GM12865 (cell line): Measurements from ENCODE around the gene PLEKHG5.
A peak's percentile ranks its signal among the peaks of the same experiment; 100 is the strongest.

Experiments
- DNase-seq: peaks from one replicate; pipeline ENCODE4 v3.0.0; 2010; ENCODE audit warnings: low read depth
- H3K4me3 ChIP-seq: 2 replicates; pipeline ENCODE4 v1.5.1; 2011; ENCODE audit warnings: mild to moderate bottlenecking, low read depth, low read length, control low read depth
- TF ChIP-seq, protein P1 (sequence below): IDR thresholded peaks from 2 replicates; pipeline ENCODE4 v1.5.1; 2011; ENCODE audit warnings: low read length, control low read depth, low read depth, inconsistent platforms; ENCODE audit not compliant: insufficient read depth; ENCODE audit errors: missing control alignments

PLEKHG5 gene

DNA sequence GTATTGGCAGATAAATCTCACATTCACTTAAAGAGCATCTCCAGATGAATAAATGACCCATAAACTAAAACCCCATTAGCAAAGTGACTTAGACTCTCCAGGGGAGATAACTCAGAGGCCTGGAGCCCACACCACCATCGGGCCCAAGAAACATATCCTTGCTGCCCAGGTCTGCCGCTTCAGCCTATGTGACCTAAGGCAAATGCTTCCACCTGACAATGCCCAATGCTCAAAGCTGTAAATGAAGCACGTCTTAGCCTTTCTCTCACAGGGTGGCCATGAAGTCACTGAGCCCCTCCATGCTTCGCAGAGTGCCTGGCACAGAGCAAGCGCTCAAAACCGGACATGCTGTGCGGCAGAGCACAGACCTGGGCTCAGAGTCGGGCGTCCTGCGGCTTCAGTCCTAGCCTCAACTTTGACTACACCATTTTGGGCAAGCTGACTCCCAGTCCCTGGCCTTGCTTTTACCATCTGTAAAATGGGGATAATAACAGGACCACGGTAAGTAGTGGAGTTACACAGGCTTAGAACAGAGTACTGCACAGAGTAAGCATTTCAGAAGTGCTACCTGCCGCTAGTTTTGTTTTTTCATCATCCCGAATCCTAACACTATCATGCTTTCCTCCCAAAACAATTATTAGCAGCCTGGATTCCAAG lies 39.2 kb upstream of the PLEKHG5 start:
- H3K4me3 ChIP-seq: no peak overlapping the region
- TF ChIP-seq, protein P1, sequence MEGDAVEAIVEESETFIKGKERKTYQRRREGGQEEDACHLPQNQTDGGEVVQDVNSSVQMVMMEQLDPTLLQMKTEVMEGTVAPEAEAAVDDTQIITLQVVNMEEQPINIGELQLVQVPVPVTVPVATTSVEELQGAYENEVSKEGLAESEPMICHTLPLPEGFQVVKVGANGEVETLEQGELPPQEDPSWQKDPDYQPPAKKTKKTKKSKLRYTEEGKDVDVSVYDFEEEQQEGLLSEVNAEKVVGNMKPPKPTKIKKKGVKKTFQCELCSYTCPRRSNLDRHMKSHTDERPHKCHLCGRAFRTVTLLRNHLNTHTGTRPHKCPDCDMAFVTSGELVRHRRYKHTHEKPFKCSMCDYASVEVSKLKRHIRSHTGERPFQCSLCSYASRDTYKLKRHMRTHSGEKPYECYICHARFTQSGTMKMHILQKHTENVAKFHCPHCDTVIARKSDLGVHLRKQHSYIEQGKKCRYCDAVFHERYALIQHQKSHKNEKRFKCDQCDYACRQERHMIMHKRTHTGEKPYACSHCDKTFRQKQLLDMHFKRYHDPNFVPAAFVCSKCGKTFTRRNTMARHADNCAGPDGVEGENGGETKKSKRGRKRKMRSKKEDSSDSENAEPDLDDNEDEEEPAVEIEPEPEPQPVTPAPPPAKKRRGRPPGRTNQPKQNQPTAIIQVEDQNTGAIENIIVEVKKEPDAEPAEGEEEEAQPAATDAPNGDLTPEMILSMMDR: no peak
- no peak for DNase-seq

DNA sequence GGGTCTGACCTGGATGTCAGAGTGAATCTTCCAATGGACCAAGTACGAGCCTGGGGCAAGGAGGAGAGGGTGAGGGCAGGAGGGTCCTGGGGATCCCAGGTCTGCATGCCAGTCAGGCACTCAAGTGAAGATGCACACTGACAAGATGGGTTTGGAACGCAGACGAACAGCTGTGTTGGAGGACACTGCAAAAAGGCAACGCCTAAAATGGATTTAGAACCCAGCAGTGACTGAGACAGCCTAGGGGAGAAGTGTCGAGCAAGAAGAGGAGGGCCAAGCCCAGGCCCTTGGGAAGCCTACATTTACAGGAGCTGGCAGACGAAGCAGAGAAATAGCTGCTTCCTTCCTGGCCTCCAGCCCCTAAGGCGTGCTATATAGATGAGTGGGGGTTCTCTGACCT lies 37.0 kb upstream of the PLEKHG5 start:
- DNase-seq: no peak
- H3K4me3 ChIP-seq: no peak overlapping the region
- TF ChIP-seq, protein P1: no peak

DNA sequence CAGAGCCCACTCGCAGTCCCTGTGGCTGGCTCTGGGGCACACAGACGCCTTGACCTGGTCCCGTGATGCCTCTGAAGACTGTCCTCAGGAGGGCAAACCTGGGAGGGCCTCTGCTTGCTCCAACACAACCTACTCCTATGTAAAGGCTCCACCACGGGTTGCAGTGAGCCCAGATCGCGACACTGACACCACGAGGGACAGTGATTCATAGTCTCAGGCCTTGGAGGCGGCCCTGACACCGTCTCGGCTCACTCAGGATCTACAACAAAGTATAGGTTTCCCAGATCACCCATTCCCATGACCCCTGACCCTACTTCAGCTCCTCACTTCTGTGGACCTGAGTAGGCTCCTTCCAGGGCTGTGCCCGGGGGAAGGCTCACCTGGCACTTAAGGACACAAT lies 34.8 kb upstream of the PLEKHG5 start:
- H3K4me3 ChIP-seq: no peak overlapping the region
- TF ChIP-seq, protein P1: no peak
- no peak for DNase-seq

DNA sequence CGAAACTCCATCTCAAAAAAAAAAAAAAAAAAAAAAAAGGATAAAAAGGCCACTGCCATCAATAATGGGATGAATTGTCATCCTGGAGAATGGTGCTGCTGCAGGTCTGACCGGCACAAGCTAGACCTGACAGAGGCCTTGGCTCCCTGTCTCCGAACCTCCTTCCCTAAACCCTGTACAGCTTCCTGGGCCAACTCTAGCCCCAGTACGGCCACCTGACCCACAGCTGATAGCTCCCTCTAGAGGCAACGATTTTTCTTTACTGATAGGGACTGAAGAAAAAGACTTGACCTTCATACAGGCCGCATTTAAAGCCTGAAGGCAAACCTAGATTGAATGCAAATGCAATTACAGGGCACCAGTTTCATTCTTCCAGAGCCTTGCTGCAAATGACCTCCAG lies 32.1 kb upstream of the PLEKHG5 start:
- TF ChIP-seq, protein P1: peak; percentile 29
- peak; percentile 18 for DNase-seq
- no peak overlapping the region for H3K4me3 ChIP-seq

DNA sequence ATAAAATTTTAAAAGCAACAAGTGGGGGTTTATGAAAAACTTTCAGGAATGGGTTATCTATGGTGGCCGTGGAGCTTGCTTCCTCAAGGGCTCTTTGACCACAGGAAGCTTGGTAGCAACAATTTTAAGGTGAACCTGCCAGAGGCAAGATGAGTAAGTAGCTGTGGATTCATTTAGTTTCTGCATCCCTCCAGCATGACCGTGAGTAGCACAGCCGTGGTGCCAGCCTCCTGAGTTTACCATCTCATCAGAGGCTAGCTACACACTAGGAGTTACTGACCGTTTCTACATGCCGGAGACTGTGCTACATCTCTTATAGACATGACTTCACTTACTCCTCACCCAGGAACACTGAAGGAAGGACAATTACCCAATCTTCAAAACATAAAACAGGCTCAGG lies 30.1 kb upstream of the PLEKHG5 start:
- TF ChIP-seq, protein P1: no peak
- no peak for DNase-seq

DNA sequence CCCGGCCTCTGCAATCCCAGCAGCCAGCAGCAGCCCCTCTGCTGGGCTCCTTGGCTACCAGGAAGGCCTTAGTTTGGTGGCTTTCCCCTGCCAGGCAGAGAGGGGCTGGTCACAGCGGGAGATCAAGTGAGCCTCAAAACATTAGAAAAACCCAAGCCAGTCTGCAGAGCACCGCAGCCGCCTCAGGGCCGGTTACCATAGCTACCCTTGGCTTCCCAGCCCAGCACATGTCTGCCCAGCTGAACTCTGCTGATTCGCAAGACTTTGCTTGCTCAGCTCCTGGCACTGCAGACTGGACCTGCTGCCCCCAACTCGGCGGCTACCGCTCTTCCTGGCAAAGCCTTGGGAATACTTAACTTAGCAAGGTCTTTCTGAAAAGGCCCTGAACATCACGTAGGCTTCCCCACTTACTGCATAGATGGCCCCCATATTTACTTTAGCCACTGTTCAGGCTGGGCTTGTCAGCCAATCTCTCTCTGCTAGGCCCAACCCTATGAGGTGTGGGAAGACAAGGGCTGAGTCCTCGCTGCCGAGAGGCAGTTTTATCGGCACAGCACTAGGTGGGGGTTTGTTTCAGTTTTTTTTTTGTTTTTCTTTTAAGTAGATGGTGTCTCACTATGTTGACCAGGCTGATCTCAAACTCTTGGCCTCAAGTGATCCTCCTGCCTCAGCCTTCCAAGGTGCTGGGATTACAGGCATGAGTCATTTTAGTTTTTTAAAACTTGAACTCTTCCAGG lies 28.6 kb upstream of the PLEKHG5 start:
- TF ChIP-seq, protein P1: no peak
- no peak overlapping the region for H3K4me3 ChIP-seq
- DNase-seq: no peak

More for the DNA sequence above, 30.1 kb upstream of the PLEKHG5 start:
- no peak overlapping the region for H3K4me3 ChIP-seq
